HPDE6-E6E7 (cell line): Measurements from ENCODE around the gene KNDC1.
"Not testable (repeated sequence)": the region's sequence is repeated elsewhere in the genome, so short reads cannot be mapped to it uniquely, and the experiment has no call there.

Experiments used
- DNase-seq: peaks from one replicate; pipeline ENCODE4 v3.0.0; 2011; ENCODE audit warnings: missing footprints; ENCODE audit errors: extremely low spot score

Gene KNDC1

DNA sequence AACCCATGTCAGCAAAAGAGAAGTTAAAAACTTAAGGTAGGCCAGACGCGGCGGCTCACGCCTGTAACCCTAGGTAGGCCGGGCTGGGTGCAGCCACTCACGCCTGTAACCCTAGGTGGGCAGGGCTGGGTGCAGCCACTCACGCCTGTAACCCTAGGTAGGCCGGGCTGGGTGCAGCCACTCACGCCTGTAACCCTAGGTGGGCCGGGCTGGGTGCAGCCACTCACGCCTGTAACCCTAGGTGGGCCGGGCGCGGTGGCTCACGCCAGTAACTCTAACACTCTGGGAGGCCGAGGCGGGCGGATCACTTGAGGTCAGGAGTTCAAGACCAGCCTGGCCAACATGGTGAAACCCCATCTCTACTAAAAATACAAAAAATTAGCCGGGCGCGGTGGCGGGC is 61.7 kb downstream of the KNDC1 start:
- not testable (repeated sequence) for DNase-seq

DNA sequence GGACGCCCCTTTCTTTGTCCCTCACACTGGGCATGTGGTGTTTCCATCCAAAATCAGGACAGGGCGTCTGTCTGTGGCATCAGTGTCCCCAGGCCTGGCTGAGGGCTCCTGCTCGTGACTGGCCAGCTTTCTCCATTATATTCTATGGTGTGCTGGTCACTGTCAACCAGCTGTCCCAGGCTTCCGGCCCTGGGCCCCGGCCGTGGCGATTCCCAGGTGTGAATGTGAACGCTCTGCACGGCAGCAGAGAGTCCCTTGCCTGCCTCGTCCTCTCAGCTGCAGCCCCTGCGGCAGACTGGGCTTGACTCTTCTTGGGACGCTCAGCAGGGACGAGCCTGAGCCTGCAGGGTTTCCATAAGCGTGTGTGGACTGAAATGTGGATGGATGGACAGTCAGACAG is 64.1 kb downstream of the KNDC1 start:
- DNase-seq: no peak

- no peak for DNase-seq
These were observed 64.8 kb downstream of the KNDC1 start for GRCh38 chr10:133224756-133225372.

DNA sequence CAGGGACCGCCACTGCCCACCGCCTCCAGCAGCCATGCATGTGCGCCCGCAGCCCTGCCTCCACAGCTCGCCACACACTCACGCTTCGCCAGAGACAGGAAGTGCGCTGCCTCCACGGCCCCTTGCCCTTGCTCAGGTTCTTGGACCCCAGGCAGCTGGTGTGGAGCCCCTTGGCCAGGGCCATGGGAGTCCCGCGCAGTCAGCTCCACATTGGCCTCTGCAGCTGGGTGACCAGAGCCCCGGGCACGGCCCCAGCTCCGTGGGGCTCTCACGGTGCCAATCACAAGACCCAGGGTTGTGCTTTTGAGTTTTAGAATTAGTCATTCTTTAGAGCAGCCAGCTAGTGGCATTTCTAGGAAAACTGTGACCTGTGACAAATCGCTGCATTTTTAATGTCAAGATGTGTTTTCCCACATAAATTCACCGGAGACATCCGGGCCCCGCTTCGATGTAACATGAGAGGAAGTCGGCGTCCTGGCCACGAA is 65.7 kb downstream of the KNDC1 start:
- DNase-seq: no peak

DNA sequence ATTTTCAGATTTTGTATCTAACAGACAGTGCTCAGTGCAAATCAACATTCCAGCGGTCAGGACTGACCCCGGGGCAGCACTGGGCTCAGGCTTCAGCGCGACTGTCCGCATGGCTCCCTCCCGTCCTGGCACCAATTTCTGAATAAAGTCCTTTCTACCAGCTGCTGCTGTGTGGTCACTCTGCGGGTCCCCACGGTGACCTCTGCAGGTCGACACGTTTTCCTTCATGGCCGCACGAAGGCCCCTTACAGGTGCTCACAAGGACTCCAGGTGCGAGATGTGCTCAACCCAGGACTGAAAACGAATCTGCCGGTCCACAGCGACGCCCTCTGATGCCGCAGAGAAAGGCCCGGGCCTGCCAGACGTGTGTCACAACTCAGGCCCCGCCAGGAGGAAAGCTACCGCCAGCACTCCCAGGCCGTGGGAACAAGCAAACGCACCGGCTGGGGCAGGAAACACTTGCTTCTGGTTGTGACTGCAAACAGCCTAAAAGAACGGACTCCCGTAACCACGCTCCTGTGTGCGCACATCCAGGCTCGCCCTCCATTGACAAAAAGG is 66.3 kb downstream of the KNDC1 start:
- no peak for DNase-seq

DNA sequence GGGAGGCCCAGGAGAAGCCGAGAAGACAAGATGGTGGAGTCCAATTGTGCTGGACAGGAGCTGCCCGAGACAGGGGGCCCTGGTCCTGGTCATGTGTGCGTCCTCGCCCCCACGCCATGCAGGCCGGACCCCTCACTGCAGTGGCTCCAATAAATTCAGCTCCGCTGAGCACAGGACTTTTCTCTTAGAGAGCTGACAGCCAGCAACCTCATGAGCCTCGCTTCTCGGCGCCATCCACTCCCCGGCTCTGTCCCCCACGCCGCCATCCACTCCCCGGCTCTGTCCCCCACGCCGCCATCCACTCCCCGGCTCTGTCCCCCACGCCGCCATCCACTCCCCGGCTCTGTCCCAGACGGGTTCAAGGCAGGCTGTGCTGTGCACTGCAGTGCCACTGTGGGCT is 67.2 kb downstream of the KNDC1 start:
- DNase-seq: no peak

DNA sequence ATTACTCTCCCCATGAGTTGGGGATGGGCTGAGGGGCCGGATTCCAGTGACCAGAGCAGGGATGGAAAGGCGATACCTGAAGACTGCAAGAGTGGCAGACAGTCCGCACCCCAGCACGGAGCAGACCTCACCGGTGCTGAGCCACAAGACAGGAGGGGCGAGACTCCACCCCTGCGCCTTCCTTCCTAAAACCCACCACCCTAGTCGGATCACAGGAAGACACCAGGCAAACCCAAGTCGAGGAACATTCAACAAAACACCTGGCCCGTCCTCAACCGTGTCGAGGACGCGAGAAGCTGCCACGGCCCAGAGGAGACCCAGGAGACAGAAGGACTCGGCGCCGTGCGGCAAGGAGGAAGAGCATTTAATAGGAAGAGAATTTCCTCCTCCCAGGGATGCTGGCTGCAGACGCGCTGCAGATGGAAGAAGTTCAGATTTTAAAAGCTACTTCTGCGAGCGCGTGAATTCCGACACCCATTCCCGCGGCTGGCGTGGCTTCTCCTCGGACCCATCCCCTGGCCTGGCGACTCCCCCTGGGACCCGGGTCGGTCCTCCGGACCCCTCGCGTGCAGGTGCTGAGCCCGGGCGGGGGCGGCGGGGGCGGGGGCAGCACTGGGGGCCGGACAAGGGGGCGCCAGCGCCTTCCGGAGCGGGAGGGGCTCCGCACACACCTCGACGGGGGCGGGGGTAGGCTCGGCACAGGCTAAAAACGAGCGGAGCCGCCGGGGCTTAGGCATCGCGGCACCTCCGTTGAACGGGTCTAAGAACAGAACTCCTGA is 69.4 kb downstream of the KNDC1 start:
- no peak for DNase-seq

- DNase-seq: no peak
These were observed 70.0 kb downstream of the KNDC1 start, which contains the start of gene UTF1 for GRCh38 chr10:133230044-133230361. Gene UTF1, plus strand, starts transcription at chr10:133230217. Its CDS starts 72 bp downstream, at chr10:133230289.

DNA sequence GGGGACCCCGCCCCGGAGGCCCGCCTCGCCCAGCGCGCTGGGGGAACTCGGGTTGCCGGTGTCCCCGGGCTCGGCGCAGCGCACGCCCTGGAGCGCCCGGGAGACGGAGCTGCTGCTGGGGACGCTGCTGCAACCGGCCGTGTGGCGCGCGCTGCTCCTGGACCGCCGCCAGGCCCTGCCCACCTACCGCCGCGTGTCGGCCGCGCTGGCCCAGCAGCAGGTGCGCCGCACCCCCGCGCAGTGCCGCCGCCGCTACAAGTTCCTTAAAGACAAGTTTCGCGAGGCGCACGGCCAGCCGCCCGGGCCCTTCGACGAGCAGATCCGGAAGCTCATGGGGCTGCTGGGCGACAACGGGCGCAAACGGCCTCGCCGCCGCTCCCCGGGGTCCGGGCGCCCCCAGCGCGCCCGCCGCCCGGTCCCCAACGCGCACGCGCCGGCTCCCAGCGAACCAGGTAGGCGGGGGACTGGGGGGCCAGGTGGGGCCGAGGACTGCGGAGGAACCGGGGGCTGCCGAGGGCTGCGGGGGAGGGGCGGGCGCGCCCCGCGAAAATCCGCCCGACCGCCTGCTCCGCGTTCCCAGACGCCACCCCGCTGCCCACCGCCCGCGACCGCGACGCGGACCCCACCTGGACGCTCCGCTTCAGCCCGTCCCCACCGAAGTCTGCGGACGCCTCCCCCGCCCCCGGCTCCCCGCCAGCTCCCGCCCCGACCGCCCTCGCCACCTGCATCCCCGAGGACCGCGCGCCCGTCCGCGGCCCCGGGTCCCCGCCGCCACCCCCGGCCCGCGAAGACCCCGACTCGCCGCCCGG is 70.6 kb downstream of the KNDC1 start:
- no peak for DNase-seq

DNA sequence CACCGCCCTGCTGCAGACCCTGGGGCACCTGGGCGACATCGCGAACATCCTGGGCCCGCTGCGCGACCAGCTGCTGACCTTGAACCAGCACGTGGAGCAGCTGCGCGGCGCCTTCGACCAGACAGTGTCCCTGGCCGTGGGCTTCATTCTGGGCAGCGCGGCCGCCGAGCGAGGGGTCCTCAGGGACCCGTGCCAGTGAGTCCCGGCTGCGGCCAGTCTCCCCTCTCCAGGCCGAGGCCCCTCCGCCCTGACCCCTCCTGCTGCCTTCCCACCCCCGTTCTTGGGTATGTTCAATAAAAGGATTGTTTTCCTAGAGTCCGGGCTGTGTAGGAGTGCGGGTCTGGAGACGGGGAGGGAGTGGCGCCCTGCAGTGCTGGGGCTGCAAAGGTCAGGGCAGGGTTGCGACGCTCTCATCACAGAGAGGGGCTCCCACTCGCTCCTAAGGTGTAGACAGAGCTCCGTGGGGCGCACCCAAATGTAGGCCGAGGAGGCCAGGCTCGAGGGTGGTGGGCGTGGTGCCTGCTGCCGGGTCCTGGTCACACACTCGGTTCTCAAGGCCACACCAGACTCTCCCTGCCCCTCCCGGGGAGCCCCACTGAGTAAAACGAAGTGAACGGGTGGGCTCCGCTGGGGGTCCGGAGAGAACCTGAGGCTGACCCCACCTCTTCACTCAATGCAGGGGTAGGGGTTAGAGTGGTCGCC is 71.4 kb downstream of the KNDC1 start:
- DNase-seq: no peak

GRCh38 chr10:133231946-133232574 is 72.0 kb downstream of the KNDC1 start:
- no peak for DNase-seq

GRCh38 chr10:133234796-133235195 is 74.8 kb downstream of the KNDC1 start:
- not testable (repeated sequence) for DNase-seq

DNA sequence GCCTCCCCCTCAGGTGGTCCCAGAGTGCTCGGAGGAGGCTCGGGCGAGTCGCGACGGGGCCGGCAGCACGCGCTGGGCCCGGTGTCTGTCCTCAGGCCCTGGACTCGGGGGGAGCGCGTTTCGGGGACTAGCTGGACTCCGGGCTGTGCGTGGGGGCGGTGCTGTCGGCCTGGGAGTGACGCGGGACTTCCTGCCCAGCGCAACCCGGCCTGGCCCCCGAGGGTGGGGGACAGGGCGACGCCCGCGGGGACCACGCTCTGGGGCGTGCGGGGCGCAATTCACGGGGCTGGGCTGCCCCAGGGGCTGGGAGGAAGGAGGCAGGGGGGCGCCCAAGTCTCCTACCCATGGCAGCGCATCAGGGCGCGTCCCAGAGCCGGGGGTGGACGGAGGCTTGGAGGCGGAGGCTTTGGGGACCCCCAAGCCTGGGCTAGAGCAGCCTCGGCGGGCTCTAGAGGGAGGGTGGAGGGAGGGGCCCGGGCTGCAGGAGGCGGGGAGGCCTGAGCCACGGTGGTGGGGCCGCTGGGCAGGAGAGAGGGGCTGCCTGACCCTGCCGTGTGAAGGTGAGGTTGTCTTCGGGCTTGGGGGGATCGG is 75.3 kb downstream of the KNDC1 start:
- no peak for DNase-seq

GRCh38 chr10:133235932-133236331 is 75.9 kb downstream of the KNDC1 start:
- no peak for DNase-seq

- no peak for DNase-seq
These were observed 76.6 kb downstream of the KNDC1 start for GRCh38 chr10:133236401-133237240.

GRCh38 chr10:133237241-133237587 is 77.2 kb downstream of the KNDC1 start:
- DNase-seq: no peak

DNA sequence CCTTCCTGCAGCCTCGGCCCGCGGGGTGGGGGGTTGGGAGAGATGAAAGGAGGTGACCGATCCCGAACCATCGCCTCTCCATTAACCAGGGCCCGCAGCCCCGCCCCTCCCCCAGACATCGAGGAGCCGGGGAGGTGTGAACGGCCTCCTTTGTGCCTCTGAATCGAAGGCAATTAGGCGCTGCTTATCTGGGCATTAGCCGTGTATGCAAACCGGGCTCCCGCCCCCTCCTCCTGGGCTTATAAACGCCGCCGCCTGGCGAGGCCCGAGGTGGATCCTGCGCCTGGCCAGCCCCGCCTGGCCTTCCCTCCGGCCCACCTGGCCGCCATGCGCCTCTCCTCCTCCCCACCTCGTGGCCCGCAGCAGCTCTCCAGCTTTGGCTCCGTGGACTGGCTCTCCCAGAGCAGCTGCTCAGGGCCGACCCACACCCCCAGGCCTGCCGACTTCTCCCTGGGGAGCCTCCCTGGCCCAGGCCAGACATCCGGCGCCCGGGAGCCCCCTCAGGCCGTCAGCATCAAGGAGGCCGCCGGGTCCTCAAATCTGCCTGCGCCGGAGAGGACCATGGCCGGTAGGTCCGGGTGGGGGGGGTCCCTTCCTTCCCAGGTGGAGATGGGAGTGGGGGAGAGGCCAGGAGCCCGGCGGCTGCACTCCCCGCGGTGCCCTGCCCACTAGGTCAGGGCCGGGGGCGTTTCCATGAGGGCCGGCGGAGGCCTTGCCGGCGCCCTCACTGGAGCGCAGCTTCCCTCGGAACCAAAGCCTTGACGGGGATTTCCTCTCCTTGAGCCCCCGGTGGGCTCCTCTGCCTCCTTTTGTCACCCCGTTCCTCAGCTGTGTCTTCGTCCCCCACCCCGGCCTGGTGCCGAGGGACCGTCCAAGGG is 77.8 kb downstream of the KNDC1 start, which contains the start of gene VENTX:
TSS of gene VENTX (plus strand) at position 268 of the 878 bp plus-strand sequence. CDS start at position 328, 60 bp downstream.
- DNase-seq: no peak

DNA sequence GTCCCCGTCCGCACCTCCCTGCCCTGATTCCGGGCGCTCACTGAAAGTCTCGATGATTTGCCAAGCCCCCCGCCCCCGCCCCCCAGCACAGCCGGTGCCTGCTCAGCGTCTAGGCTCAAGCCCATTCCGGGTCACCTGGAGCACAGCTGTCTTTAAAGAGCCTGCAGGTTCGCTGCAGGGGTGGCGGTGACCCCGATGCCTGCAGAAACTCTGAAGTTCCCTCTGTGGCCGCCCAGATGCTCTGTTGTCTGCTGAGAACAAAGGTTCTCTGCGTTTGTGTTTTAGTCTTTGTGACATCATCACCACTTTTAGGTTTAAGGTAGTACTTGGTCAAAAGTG is 78.4 kb downstream of the KNDC1 start:
- no peak for DNase-seq

- DNase-seq: no peak
These were observed 80.0 kb downstream of the KNDC1 start for GRCh38 chr10:133239990-133240389.
